HFF-Myc (cell line): Measurements from ENCODE around the gene KHDC4.

Experiments
- DNase-seq: peaks from one replicate; pipeline ENCODE4 v3.0.0-alpha.2; 2011; ENCODE audit warnings: low read depth; ENCODE audit errors: extremely low read depth
- H3K4me3 ChIP-seq: replicated peaks from 2 replicates; pipeline ENCODE4 v1.5.1; 2011; ENCODE audit warnings: low read depth, mild to moderate bottlenecking, control low read depth, low read length
- CTCF ChIP-seq: IDR thresholded peaks from 2 replicates; pipeline ENCODE4 v1.5.1; 2012; ENCODE audit warnings: mild to moderate bottlenecking, low read depth, low read length, control low read depth; ENCODE audit errors: missing control alignments

The KHDC4 gene

GRCh38 chr1:155950829-155951228 is 16.6 kb upstream of the KHDC4 start:
- no peak overlapping the region for H3K4me3 ChIP-seq
- no peak for DNase-seq
- TF ChIP-seq CTCF: no peak

GRCh38 chr1:155947741-155948140 is 13.5 kb upstream of the KHDC4 start:
- DNase-seq: no peak
- H3K4me3 ChIP-seq: no peak overlapping the region
- TF ChIP-seq CTCF: no peak

GRCh38 chr1:155947292-155947691 is 13.1 kb upstream of the KHDC4 start:
- no peak for TF ChIP-seq CTCF
- no peak overlapping the region for H3K4me3 ChIP-seq
- no peak for DNase-seq

GRCh38 chr1:155946633-155947219 is 12.5 kb upstream of the KHDC4 start:
- DNase-seq: no peak
- H3K4me3 ChIP-seq: no peak overlapping the region
- TF ChIP-seq CTCF: no peak

GRCh38 chr1:155944444-155944799 is 10.2 kb upstream of the KHDC4 start:
- H3K4me3 ChIP-seq: no peak overlapping the region
- TF ChIP-seq CTCF: no peak
- no peak for DNase-seq

- DNase-seq: no peak
- no peak overlapping the region for H3K4me3 ChIP-seq
- TF ChIP-seq CTCF: no peak
Observed at GRCh38 chr1:155942578-155943141, 8.4 kb upstream of the KHDC4 start.
